ENCODE data around the gene PGAM5.
"Not testable (repeated sequence)": the region's sequence is repeated elsewhere in the genome, so short reads cannot be mapped to it uniquely, and the experiment has no call there.

PGAM5 gene

GRCh38 chr12:132677492-132677891 lies 33.1 kb upstream of the PGAM5 start:
- H3K9ac ChIP-seq = no peak overlapping the region
- no peak for TF ChIP-seq Cebpa-rat (IDR thresholded peaks at IDR 0.05)
- no peak overlapping the region for H3K4me2 ChIP-seq
- H4K20me1 ChIP-seq = peaks cover 0 to 69% (median 60%) of the 10 kb centered on the region in 11 experiments; a peak in 16 of 22 replicates
- no peak overlapping the region for H3K27ac ChIP-seq
- no peak overlapping the region for H3K4me3 ChIP-seq
- H3K9me3 ChIP-seq (replicated peaks in 1 of 11) = peaks cover 0 to 6% (median 2%) of the 10 kb centered on the region in 11 experiments; a peak in 8 of 22 replicates
- H3K36me3 ChIP-seq = peaks cover 78 to 100% (median 97%) of the 10 kb centered on the region in 11 experiments
- peaks cover 0 to 21% (median 16%) of the 10 kb centered on the region in 10 experiments; a peak in 14 of 20 replicates for H3K4me1 ChIP-seq
- H3K27me3 ChIP-seq = no peaks in the 10 kb centered on the region

- peaks cover 14 to 42% (median 35%) of the 10 kb centered on the region in 10 experiments for H3K4me1 ChIP-seq
- TF ChIP-seq Cebpa-rat (IDR thresholded peaks at IDR 0.05) = no peak
- H3K36me3 ChIP-seq = peaks cover 3 to 51% (median 28%) of the 10 kb centered on the region in 11 experiments; a peak in 19 of 22 replicates
- no peaks in the 10 kb centered on the region for H3K27me3 ChIP-seq
- H3K4me3 ChIP-seq = peak overlapping the region in 8 of 10 experiments; percentile 91 to 100 (median 98); a peak in 16 of 20 replicates
- H3K27ac ChIP-seq = peak overlapping the region in 1 of 11 experiments; percentile 94; a peak in 2 of 22 replicates
- peaks cover 0 to 52% (median 35%) of the 10 kb centered on the region in 11 experiments; a peak in 14 of 22 replicates for H4K20me1 ChIP-seq
- peak overlapping the region in 10 of 11 experiments; percentile 91 to 98 (median 98); a peak in 20 of 22 replicates for H3K9ac ChIP-seq
- peaks cover 0 to 30% (median 15%) of the 10 kb centered on the region in 11 experiments; a peak in 11 of 22 replicates for H3K9me3 ChIP-seq (replicated peaks in 1 of 11)
- H3K4me2 ChIP-seq = peak overlapping the region; percentile 74 to 96 (median 87)
These were observed 25.2 kb upstream of the PGAM5 start for GRCh38 chr12:132685400-132685799.

- Histone ChIP-seq H3K27me3 (no peaks in the 10 kb centered on the region), H3K4me3 (peak overlapping the region; percentile 91 to 100 (median 98)), H3K9me3 (replicated peaks in 1 of 11) (peaks cover 0 to 30% (median 15%) of the 10 kb centered on the region in 11 experiments; a peak in 11 of 22 replicates), H3K27ac (peak overlapping the region; percentile 46 to 97 (median 94); a peak in 21 of 22 replicates), H3K4me2 (peak overlapping the region; percentile 74 to 96 (median 87)), H3K36me3 (peaks cover 0 to 51% (median 27%) of the 10 kb centered on the region in 11 experiments; a peak in 12 of 22 replicates), H4K20me1 (peaks cover 0 to 38% (median 21%) of the 10 kb centered on the region in 11 experiments; a peak in 11 of 22 replicates), H3K9ac (peak overlapping the region; percentile 91 to 98 (median 98)), H3K4me1 (peaks cover 14 to 42% (median 35%) of the 10 kb centered on the region in 10 experiments)
- TF ChIP-seq Cebpa-rat (IDR thresholded peaks at IDR 0.05) = no peak
These were observed 23.8 kb upstream of the PGAM5 start for GRCh38 chr12:132686825-132687210.

GRCh38 chr12:132687211-132688164 lies 23.2 kb upstream of the PGAM5 start, which contains the start of the genes POLE and PXMP2:
TSS of gene POLE (minus strand) at chr12:132687342. CDS start at chr12:132687315, 27 bp downstream.
TSS of gene PXMP2 (plus strand) at chr12:132687587. CDS start at chr12:132687671, 84 bp downstream.
- peak within 1 kb of the TSS; percentile 91 to 98 (median 98) for H3K9ac ChIP-seq
- H3K9me3 ChIP-seq (replicated peaks in 1 of 11) = peaks cover 0 to 27% (median 17%) of the 10 kb centered on the region in 11 experiments; a peak in 11 of 22 replicates
- peak within 1 kb of the TSS; percentile 91 to 100 (median 98) for H3K4me3 ChIP-seq
- H4K20me1 ChIP-seq = peaks cover 0 to 36% (median 18%) of the 10 kb centered on the region in 11 experiments; a peak in 11 of 22 replicates
- H3K4me1 ChIP-seq = peaks cover 14 to 42% (median 35%) of the 10 kb centered on the region in 10 experiments
- no peak for TF ChIP-seq Cebpa-rat (IDR thresholded peaks at IDR 0.05)
- H3K4me2 ChIP-seq = peak within 1 kb of the TSS; percentile 78 to 96 (median 88)
- no peaks in the 10 kb centered on the region for H3K27me3 ChIP-seq
- peaks cover 0 to 51% (median 24%) of the 10 kb centered on the region in 11 experiments; a peak in 12 of 22 replicates for H3K36me3 ChIP-seq
- H3K27ac ChIP-seq = peak within 1 kb of the TSS; percentile 54 to 97 (median 94); a peak in 21 of 22 replicates

GRCh38 chr12:132689227-132689626 lies 21.4 kb upstream of the PGAM5 start:
- Histone ChIP-seq H3K27ac (no peak overlapping the region), H3K9me3 (replicated peaks in 1 of 11) (peaks cover 0 to 16% (median 4%) of the 10 kb centered on the region in 11 experiments; a peak in 8 of 22 replicates), H3K4me2 (peak overlapping the region; percentile 47 to 71 (median 59); a peak in 20 of 22 replicates), H3K27me3 (no peaks in the 10 kb centered on the region), H3K36me3 (peaks cover 0 to 41% (median 19%) of the 10 kb centered on the region in 11 experiments; a peak in 12 of 22 replicates), H4K20me1 (peaks cover 0 to 23% (median 15%) of the 10 kb centered on the region in 11 experiments; a peak in 11 of 22 replicates), H3K4me1 (peaks cover 14 to 28% (median 24%) of the 10 kb centered on the region in 10 experiments), H3K4me3 (peak overlapping the region in 5 of 10 experiments; percentile 27 to 40 (median 34); a peak in 5 of 20 replicates), H3K9ac (peak overlapping the region in 8 of 11 experiments; percentile 26 to 63 (median 50); a peak in 14 of 22 replicates)
- no peak for TF ChIP-seq Cebpa-rat (IDR thresholded peaks at IDR 0.05)

- no peak overlapping the region for H3K4me3 ChIP-seq
- H3K9ac ChIP-seq = peak overlapping the region in 4 of 11 experiments; percentile 43 to 63 (median 62); a peak in 4 of 22 replicates
- peak overlapping the region in 3 of 11 experiments; percentile 67 to 71 (median 70); a peak in 3 of 22 replicates for H3K4me2 ChIP-seq
- H3K27me3 ChIP-seq = no peaks in the 10 kb centered on the region
- H3K27ac ChIP-seq = no peak overlapping the region
- H3K4me1 ChIP-seq = peaks cover 12 to 27% (median 22%) of the 10 kb centered on the region in 10 experiments
- peaks cover 0 to 46% (median 22%) of the 10 kb centered on the region in 11 experiments; a peak in 15 of 22 replicates for H3K36me3 ChIP-seq
- no peak for TF ChIP-seq Cebpa-rat (IDR thresholded peaks at IDR 0.05)
- peaks cover 0 to 19% (median 4%) of the 10 kb centered on the region in 11 experiments; a peak in 9 of 22 replicates for H3K9me3 ChIP-seq (replicated peaks in 1 of 11)
- H4K20me1 ChIP-seq = peaks cover 0 to 23% (median 15%) of the 10 kb centered on the region in 11 experiments; a peak in 11 of 22 replicates
These were observed 20.5 kb upstream of the PGAM5 start for GRCh38 chr12:132690112-132690511.

- not testable (repeated sequence) for H3K27ac ChIP-seq; H3K9me3 ChIP-seq (replicated peaks in 1 of 11); H3K9ac ChIP-seq; H3K4me2 ChIP-seq; H3K4me3 ChIP-seq; H3K27me3 ChIP-seq
- Histone ChIP-seq H3K4me1 (peaks cover 0 to 12% (median 9%) of the 10 kb centered on the region in 10 experiments; a peak in 15 of 20 replicates), H3K36me3 (peaks cover 12 to 56% (median 41%) of the 10 kb centered on the region in 11 experiments; a peak in 20 of 22 replicates), H4K20me1 (peaks cover 0 to 12% (median 7%) of the 10 kb centered on the region in 11 experiments; a peak in 11 of 22 replicates)
These were observed 18.6 kb upstream of the PGAM5 start for GRCh38 chr12:132692030-132692429.

- H4K20me1 ChIP-seq; H3K9ac ChIP-seq; H3K27me3 ChIP-seq; H3K27ac ChIP-seq; H3K4me2 ChIP-seq; H3K4me3 ChIP-seq; H3K9me3 ChIP-seq (replicated peaks in 1 of 11): not testable (repeated sequence)
- peaks cover 12 to 80% (median 69%) of the 10 kb centered on the region in 11 experiments; a peak in 20 of 22 replicates for H3K36me3 ChIP-seq
- peaks cover 0 to 24% (median 5%) of the 10 kb centered on the region in 10 experiments; a peak in 14 of 20 replicates for H3K4me1 ChIP-seq
These were observed 15.8 kb upstream of the PGAM5 start for GRCh38 chr12:132694888-132695287.
